ENCODE measurements around the gene HECW1.
A peak's percentile ranks its signal among the peaks of the same experiment; 100 is the strongest.

The HECW1 gene

GRCh38 chr7:43609097-43609496, 496.6 kb downstream of the HECW1 start:
- Mint-ChIP-seq H3K27ac (peak overlapping the region; percentile 4), H3K4me3 (no peak overlapping the region), H3K9me3 (peaks cover 3% of the 10 kb centered on the region), H3K4me1 (peaks cover 55% of the 10 kb centered on the region), H3K36me3 (peaks cover 64% of the 10 kb centered on the region), H3K27me3 (no peaks in the 10 kb centered on the region)
- ATAC-seq, result no peak

DNA sequence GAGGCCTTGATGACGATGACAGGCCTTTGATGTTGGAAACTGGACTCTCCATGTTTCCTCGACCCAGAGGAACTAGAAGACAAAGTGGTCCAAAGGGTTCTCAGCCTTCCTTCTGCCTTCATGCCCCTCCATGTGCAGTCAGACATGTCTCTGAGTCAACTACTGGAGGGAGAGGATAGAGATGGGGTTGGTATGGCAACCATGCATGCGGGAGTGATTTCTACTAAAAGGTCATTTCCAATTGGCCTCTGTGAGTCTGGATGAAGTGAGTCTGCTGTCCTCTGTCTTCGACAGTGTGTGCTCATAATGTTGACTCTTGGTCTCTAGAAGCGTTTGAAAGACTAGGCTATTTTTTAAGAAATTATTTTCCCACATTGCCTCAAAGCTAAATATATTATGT, 499.7 kb downstream of the HECW1 start:
- Mint-ChIP-seq H3K27me3 (no peaks in the 10 kb centered on the region), H3K4me1 (peaks cover 44% of the 10 kb centered on the region), H3K27ac (peak overlapping the region; percentile 56), H3K4me3 (no peak overlapping the region), H3K36me3 (peaks cover 58% of the 10 kb centered on the region), H3K9me3 (no peaks in the 10 kb centered on the region)
- ATAC-seq, result no peak

- peak overlapping the region; percentile 2 for H3K4me3 Mint-ChIP-seq
Measured at GRCh38 chr7:43612599-43613589, 500.4 kb downstream of the HECW1 start.

More at GRCh38 chr7:43612599-43613589, 500.4 kb downstream of the HECW1 start:
- Mint-ChIP-seq H3K27me3 (no peaks in the 10 kb centered on the region), H3K36me3 (peaks cover 58% of the 10 kb centered on the region), H3K27ac (peak overlapping the region; percentile 56), H3K9me3 (no peaks in the 10 kb centered on the region), H3K4me1 (peaks cover 44% of the 10 kb centered on the region)
- peak; percentile 60 for ATAC-seq
